GM21825 (cell line): ENCODE measurements around the gene KCNQ1OT1.

ENCODE experiments used
- ATAC-seq: cut with Tn5 transposase; IDR thresholded peaks from one replicate; pipeline ENCODE4 v1.9.1; 2021; ENCODE audit warnings: mild to moderate bottlenecking, moderate library complexity; ENCODE audit not compliant: unreplicated experiment

KCNQ1OT1 gene

DNA sequence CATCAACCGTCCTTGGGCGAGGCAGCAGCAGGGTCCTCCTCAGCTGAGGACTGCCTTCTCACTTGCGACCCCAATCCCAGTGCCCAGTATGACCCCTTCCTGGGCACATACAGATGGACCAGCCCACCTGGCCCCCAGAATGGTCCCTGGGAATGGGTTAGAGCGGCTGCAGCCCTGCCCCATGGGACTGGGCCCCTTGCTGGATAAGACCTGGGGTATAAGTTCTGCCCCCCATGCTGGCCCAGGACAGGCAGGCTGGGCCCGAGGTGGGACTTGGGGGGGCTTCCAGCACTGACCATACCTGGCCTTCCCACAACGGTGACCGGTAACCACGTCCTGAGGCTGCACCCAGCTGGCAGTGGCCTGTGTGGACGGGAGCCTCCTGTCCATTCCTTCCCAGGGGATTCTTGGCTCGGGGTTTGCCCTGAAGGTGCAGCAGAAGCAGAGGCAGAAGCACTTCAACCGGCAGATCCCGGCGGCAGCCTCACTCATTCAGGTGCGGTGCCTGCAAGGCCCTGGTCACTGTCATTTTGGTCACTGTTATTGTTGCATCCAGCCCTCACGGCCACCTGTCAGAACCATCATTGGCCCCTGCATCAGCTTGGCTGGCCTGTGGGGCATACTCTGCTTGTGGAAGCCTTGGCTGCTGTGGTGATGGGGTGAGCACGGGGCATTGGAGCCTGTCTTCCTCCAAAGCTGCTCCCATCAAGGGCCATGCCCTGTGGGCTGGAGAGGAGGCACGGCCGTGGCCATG is 114.8 kb downstream of the KCNQ1OT1 start:
- no peak for ATAC-seq

DNA sequence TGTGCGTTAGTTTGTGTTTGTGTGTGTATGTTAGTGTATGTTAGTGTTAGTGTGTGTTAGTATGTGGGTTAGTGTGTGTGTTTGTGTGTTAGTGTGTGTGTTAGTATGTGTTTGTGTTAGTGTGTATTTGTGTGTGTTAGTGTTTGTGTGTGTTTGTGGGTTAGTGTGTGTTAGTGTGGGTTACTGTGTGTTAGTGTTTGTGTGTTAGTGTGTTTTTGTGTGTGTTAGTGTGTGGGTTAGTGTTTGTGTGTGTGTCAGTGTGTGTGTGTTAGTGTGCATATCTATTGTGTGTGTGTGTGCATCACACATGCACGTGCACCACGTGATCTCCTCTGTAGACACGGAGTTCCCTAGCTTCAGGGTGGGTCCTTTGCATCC is 115.4 kb downstream of the KCNQ1OT1 start:
- no peak for ATAC-seq

- ATAC-seq = no peak
Observed at GRCh38 chr11:2583605-2583958, 116.2 kb downstream of the KCNQ1OT1 start.

- no peak for ATAC-seq
Observed at GRCh38 chr11:2582946-2583604, 116.7 kb downstream of the KCNQ1OT1 start.

- ATAC-seq = no peak
Observed at GRCh38 chr11:2582351-2582945, 117.3 kb downstream of the KCNQ1OT1 start.

DNA sequence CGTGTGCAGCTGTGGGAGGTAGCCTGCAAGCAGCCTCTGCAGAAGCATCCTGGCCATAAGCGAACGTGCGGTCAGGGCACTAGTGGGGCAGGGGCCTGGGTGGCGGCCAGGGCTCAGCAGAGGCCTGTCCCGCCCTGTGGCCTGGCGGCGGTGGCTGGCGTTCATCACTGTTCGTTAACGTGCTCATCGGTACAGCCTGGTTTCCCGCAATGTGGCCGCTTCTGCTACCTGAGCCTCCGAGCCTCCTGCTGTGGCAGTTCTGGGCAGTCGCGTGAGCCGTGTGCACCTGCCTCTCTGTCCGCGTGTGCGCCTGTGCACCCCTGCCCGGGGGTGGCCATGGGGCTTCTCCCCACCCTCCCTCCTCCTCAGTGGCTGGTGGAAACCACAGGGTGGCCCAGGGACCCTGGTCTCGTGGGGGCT is 117.9 kb downstream of the KCNQ1OT1 start:
- no peak for ATAC-seq

DNA sequence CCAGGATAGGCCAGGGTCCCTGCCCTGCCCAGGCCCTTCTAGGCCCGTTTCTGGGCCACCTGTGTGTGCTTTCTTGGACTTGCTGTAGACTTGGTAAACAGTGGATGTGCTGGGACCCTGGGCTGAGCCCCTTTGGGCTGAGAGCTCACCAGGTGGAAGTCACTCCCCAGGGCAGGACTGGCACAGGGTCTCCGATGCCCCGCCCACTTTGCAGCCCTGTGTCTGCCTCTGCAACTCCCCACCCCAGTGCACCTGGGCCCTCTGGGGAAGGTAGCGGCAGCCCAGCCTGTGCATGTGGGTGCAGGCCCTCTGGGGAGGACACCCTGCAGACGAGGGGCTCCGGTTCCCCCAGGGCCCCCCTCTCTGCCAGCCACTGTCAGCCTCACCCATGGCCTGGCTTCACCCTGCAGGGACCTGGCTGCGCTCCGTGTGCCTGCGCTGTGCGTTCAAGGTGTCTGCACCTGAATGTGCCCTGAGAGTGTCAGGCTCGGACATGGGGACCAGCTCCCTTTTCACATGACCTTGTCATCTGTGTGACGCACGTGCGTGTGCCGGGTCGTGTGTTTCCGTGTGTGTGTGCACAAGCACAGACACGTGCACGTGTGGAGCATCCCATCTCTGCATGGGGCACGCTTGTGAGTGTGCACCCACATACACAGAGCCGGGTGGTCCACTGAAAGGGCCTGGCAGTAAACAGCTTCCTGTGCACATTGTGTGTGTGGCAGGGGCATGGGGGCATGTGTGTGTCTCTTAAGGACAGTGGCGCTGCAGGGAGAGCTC is 118.5 kb downstream of the KCNQ1OT1 start:
- ATAC-seq = no peak

- ATAC-seq = no peak
Observed at GRCh38 chr11:2580571-2581001, 119.2 kb downstream of the KCNQ1OT1 start.

- no peak for ATAC-seq
Observed at GRCh38 chr11:2580061-2580421, 119.8 kb downstream of the KCNQ1OT1 start.

DNA sequence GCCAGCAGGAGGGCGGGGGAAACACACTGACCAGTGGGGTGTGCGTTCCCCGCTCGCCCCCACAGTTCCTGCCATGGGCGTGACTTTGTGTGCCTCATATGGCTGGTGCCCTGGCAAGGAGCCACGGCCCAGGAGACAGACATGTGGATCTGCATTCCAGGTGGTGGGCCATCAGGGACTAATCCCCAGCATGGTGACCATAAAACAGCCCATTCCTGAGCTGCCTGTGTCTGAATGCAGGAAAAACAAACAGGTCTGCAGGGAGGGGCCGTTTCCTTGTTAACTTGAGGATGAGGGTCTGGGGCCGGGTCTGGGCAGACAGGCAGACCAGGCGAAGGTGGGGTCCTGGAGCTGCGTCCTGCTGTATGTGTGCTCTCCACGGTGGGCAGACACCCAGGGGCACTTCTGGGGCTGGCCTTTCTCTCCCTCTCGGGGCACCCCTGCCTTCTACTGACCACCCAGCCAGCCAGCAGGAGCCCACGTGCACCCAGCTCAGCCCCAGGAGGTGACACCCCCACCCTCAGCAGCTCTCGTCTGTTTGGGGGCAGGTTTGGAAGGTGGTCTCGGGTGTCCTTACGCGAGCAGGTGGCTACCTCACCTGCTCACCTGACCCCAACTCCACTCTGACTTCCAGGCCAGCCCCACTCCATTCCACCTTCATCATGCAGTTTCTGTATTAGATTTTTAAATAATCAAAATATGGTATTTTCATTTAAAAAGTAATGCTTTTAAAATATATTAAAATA is 120.3 kb downstream of the KCNQ1OT1 start:
- no peak for ATAC-seq

GRCh38 chr11:2578929-2579270 is 120.9 kb downstream of the KCNQ1OT1 start:
- no peak for ATAC-seq

- no peak for ATAC-seq
Observed at GRCh38 chr11:2577991-2578928, 121.5 kb downstream of the KCNQ1OT1 start.

DNA sequence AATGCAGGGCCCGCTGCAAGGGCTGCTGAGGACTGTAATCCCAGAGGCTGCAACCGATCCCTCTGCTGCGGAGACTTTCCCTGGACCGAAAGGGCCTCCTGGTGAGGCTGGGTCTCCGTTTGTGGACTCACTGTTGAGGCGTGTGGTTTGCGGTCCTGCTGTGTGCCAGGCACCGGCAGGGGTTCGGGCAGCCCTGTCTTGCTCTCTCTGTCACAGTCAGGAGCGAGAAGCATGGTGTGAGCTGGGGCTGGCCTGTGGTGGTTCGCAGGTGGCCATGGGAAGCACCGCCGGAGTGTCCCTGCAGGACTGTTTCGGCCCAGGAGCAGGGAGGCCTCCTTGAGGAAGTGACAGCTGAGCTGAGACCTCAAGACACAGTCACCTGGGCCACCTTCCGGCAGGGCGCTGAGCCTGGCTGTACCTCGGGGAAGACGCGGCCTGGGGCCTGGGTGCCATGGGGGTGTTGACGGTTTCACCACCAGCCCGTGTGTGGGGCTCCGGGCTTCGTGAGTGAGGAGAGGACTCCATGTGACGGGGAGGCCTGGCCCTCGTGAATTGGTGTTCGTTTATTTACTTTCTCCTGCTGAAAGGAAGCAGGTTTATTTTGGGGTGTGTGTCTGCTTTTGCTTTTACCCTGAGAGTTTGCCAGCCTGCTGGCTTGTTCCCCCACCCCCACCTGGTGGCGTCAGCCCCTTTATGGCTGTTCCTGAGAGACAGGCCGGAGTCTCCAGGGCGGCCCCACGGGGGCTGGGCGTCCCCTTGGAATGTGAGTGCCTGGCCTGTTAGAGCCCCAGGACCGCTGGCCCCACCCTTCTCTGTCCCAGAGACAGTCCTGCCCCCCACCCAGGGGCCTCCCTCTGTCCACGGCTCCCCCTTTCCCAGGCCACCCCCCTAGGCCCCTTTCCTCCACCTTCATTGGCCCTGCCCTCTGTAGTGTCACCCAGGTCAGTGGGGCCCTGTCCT is 122.5 kb downstream of the KCNQ1OT1 start:
- ATAC-seq = no peak

DNA sequence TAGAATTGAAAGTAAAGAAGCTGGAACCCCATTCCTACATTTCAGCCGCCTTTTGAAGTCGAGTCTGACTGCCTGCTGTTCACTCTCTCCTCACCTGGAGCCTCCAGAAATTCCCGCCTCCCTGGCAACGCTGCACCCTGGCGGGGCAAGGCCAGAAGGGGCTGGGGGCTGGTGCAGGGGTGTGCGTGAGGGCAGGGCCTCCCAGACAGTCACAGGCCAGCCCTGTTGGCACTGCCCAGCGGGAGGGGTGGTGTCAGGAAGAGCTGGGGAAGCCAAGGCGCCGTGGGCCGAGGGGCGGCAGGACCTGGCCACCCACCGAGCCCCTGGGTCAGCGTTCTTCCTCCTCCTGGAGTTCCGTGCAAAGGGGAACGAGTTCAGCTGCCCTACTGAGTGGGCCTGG is 123.2 kb downstream of the KCNQ1OT1 start:
- ATAC-seq = no peak

- ATAC-seq = no peak
Observed at GRCh38 chr11:2576111-2576510, 123.7 kb downstream of the KCNQ1OT1 start.

GRCh38 chr11:2575591-2576051 is 124.2 kb downstream of the KCNQ1OT1 start:
- ATAC-seq = no peak

DNA sequence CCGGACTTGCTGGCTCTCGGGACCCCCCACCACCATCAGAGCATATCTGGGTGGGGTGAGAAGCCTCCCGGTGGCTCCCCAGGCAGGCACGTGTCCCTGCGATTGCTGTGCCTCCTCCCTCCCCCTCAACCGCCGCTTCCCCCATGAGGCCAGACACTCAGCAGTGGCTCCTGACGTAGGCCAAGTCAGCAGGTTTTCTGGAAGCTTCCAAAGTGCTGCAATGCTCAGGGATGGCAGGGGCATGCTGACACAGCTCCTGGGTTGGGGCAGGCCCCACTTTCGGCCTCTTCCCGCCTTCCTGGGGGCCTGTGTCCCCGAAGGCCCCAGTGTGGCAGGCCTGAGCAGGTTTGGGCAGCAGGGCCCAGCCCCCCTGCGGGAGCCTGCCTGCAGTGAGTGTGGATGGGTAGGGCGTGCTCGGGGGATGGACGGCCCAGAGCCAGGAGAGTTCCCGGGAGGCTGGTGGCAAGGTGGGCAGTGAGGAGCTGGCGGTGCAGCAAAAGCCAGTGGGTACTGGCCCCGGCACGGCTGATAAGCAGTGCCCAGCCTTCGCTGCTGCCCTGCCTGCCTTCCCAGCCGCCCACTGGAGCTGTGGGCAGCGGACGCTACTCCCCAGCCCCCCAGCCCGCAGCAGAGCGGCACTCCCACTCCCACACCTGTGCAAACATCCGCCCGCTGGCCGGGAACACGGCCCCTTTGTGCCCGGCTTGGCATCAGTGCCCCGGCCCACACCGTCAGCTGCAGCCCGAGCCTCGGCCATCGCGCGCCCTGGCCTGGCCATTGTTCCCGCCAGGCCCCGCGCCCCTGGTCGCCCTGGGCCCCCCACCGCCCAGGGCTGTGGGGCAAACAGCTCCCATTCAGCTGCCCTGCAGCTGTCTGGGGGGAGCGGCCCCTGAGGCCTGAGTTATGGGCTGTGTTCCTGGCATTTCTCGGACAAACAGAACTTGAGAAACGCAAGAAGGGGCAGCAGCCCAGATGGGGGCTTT is 125.0 kb downstream of the KCNQ1OT1 start:
- no peak for ATAC-seq
